Activated naive CD8-positive, alpha-beta T cell treated with anti-CD3 and anti-CD28 coated beads for 36 hours (primary cell): ENCODE measurements around the gene SMARCA4. TPM values are rescaled to one million over a fixed set of nuclear protein-coding genes. Genes with fewer than 3 reads are reported as not detected.
A peak's percentile ranks its signal among the peaks of the same experiment; 100 is the strongest.

Source experiments
- DNase-seq: peaks from one replicate; pipeline ENCODE4 v3.0.0; 2021
- H3K27ac Mint-ChIP-seq: one replicate; pipeline ENCODE4 v1.8.0; 2022; ENCODE audit warnings: mild to moderate bottlenecking, moderate library complexity, mixed read lengths
- H3K27me3 Mint-ChIP-seq: one replicate; pipeline ENCODE4 v1.8.0; 2022; ENCODE audit warnings: mild to moderate bottlenecking, mixed read lengths
- H3K36me3 Mint-ChIP-seq: one replicate; pipeline ENCODE4 v1.8.0; 2021; ENCODE audit warnings: mild to moderate bottlenecking, mixed read lengths
- H3K4me1 Mint-ChIP-seq: one replicate; pipeline ENCODE4 v1.8.0; 2021; ENCODE audit warnings: mixed read lengths
- H3K4me3 Mint-ChIP-seq: one replicate; pipeline ENCODE4 v1.8.0; 2022; ENCODE audit warnings: mild to moderate bottlenecking, moderate library complexity, mixed read lengths
- H3K9me3 Mint-ChIP-seq: one replicate; pipeline ENCODE4 v1.8.0; 2022; ENCODE audit warnings: mixed read lengths
- total RNA-seq, 2 experiments: library from RNA; stranded (reverse); gene quantifications; one replicate each; pipeline ENCODE4 v1.2.3, GENCODE V29; 2021

The SMARCA4 gene
- total RNA-seq, 2 experiments from 2014 or later, result 108 to 109 TPM

- DNase-seq, result no peak
- H3K27ac Mint-ChIP-seq, result no peak overlapping the region
- H3K9me3 Mint-ChIP-seq, result no peaks in the 10 kb centered on the region
- no peak overlapping the region for H3K4me3 Mint-ChIP-seq
- H3K36me3 Mint-ChIP-seq, result peaks cover 7% of the 10 kb centered on the region
- no peaks in the 10 kb centered on the region for H3K4me1 Mint-ChIP-seq
- no peaks in the 10 kb centered on the region for H3K27me3 Mint-ChIP-seq
Measured at GRCh38 chr19:11023710-11024109, 62.9 kb downstream of the SMARCA4 start.

DNA sequence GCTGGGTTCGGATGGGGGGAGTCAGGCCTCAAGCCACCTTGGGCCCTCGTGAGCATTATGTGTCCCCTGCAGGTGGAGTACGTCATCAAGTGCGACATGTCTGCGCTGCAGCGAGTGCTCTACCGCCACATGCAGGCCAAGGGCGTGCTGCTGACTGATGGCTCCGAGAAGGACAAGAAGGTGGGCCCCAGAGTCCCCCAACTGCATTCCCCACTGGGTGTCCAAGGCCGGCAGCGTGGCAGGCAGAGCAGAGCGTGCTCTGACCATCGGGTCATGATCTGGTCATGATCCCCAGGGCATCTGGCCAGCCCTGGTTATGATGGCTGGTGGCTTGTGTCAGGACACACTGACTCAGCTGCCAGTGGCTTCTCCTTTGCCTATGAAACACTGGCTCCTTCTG is 63.4 kb downstream of the SMARCA4 start:
- Mint-ChIP-seq H3K4me3 (no peak overlapping the region), H3K4me1 (no peaks in the 10 kb centered on the region), H3K27me3 (no peaks in the 10 kb centered on the region), H3K36me3 (peaks cover 4% of the 10 kb centered on the region), H3K9me3 (no peaks in the 10 kb centered on the region), H3K27ac (no peak overlapping the region)
- no peak for DNase-seq

DNA sequence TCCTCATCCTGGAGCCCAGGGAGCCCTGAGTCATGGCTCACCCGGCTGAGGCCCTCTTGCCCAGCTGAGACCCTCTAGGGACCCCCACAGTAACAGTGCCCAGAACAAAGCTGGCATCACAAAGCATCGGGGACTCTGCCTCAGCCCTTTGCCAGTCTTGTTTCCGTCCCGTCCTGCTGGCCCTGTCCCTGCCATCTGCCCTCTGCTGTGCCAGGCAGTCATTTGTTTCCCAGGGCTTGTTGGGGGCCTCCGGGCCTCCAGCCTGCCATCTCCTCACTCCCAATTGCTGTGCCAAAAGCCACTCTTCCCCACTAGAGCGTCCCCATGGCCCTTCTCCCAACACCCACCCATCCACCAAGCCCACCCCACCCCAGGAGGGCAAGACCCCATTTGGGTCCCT is 64.2 kb downstream of the SMARCA4 start:
- no peak for DNase-seq
- H3K4me1 Mint-ChIP-seq, result no peaks in the 10 kb centered on the region
- no peak overlapping the region for H3K4me3 Mint-ChIP-seq
- H3K9me3 Mint-ChIP-seq, result no peaks in the 10 kb centered on the region
- H3K27ac Mint-ChIP-seq, result no peak overlapping the region
- peaks cover 4% of the 10 kb centered on the region for H3K36me3 Mint-ChIP-seq
- no peaks in the 10 kb centered on the region for H3K27me3 Mint-ChIP-seq

DNA sequence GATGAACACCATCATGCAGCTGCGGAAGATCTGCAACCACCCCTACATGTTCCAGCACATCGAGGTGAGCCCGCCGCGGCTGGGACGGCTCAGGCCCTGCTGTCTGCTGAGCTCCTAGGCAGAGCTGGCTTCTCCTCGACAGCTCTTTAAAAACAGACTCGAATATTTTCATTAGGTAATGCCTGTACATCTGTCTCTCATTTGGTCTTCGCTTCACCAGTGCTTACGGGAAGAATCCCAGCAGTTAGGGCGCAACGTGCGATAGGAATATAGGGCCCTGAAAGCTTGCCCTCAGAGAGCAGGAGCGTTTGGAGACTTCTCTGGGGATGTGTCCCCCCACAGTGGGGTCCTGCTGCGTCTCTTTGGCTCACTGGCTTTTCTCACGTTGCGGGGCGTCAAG is 64.6 kb downstream of the SMARCA4 start:
- no peak overlapping the region for H3K4me3 Mint-ChIP-seq
- H3K36me3 Mint-ChIP-seq, result peaks cover 7% of the 10 kb centered on the region
- H3K27ac Mint-ChIP-seq, result no peak overlapping the region
- no peaks in the 10 kb centered on the region for H3K4me1 Mint-ChIP-seq
- H3K9me3 Mint-ChIP-seq, result no peaks in the 10 kb centered on the region
- H3K27me3 Mint-ChIP-seq, result no peaks in the 10 kb centered on the region
- no peak for DNase-seq

DNA sequence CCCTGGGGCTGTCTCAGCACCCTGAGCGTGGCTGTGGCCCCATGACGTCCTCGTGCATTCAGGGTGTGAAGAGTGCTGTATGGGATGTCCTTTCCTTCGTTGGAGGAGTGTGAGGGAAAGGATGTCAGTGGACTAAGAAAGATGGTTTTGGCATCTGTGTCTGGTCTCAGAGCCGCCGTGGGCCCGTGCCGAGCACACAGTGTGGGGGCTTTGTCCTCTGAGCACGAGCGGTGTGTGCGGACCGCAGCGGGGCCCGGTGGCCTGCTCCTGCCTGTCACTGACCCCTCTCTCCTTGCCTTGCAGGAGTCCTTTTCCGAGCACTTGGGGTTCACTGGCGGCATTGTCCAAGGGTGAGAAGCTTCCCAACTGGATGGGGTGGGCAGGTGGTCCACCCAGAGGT is 65.2 kb downstream of the SMARCA4 start:
- H3K27me3 Mint-ChIP-seq, result no peaks in the 10 kb centered on the region
- DNase-seq, result no peak
- H3K27ac Mint-ChIP-seq, result no peak overlapping the region
- H3K4me3 Mint-ChIP-seq, result no peak overlapping the region
- no peaks in the 10 kb centered on the region for H3K9me3 Mint-ChIP-seq
- no peaks in the 10 kb centered on the region for H3K4me1 Mint-ChIP-seq
- H3K36me3 Mint-ChIP-seq, result peaks cover 7% of the 10 kb centered on the region

DNA sequence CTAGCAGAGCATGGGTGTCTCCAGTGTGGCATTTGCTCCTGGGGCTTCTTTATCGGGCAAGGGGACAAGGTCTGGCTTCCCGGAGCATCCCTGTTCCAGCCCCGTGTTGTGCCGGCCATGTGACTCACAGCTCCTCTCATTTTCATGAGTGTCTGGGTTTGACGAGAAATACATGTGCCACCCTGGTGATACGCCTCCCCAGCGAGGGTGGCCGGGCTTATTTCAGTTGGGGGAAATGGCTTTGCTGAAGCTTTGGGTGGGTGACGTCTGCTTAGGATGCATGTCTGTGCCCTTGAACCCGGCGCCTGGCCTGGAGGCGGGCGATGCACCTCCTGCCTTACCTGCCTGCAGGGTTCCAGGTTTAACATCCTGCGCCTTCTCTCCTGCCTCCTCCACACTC is 66.6 kb downstream of the SMARCA4 start:
- H3K27me3 Mint-ChIP-seq, result no peaks in the 10 kb centered on the region
- H3K9me3 Mint-ChIP-seq, result no peaks in the 10 kb centered on the region
- H3K36me3 Mint-ChIP-seq, result peaks cover 11% of the 10 kb centered on the region
- H3K4me3 Mint-ChIP-seq, result no peak overlapping the region
- H3K27ac Mint-ChIP-seq, result no peak overlapping the region
- no peak for DNase-seq
- no peaks in the 10 kb centered on the region for H3K4me1 Mint-ChIP-seq

- no peak overlapping the region for H3K4me3 Mint-ChIP-seq
- no peak overlapping the region for H3K27ac Mint-ChIP-seq
Measured at GRCh38 chr19:11028146-11028545, 67.3 kb downstream of the SMARCA4 start.

GRCh38 chr19:11031421-11032070 is 70.7 kb downstream of the SMARCA4 start:
- Mint-ChIP-seq H3K27ac (no peak overlapping the region), H3K36me3 (peaks cover 20% of the 10 kb centered on the region), H3K4me3 (no peak overlapping the region), H3K27me3 (no peaks in the 10 kb centered on the region), H3K9me3 (no peaks in the 10 kb centered on the region), H3K4me1 (peaks cover 5% of the 10 kb centered on the region)
- no peak for DNase-seq

More at GRCh38 chr19:11028146-11028545, 67.3 kb downstream of the SMARCA4 start:
- no peaks in the 10 kb centered on the region for H3K27me3 Mint-ChIP-seq
- H3K4me1 Mint-ChIP-seq, result no peaks in the 10 kb centered on the region
- no peak for DNase-seq
- peaks cover 11% of the 10 kb centered on the region for H3K36me3 Mint-ChIP-seq
- no peaks in the 10 kb centered on the region for H3K9me3 Mint-ChIP-seq

GRCh38 chr19:11033251-11033650 is 72.4 kb downstream of the SMARCA4 start:
- H3K9me3 Mint-ChIP-seq, result no peaks in the 10 kb centered on the region
- no peak overlapping the region for H3K4me3 Mint-ChIP-seq
- H3K27ac Mint-ChIP-seq, result no peak overlapping the region
- H3K36me3 Mint-ChIP-seq, result peaks cover 27% of the 10 kb centered on the region
- peaks cover 5% of the 10 kb centered on the region for H3K4me1 Mint-ChIP-seq
- DNase-seq, result no peak
- H3K27me3 Mint-ChIP-seq, result no peaks in the 10 kb centered on the region

DNA sequence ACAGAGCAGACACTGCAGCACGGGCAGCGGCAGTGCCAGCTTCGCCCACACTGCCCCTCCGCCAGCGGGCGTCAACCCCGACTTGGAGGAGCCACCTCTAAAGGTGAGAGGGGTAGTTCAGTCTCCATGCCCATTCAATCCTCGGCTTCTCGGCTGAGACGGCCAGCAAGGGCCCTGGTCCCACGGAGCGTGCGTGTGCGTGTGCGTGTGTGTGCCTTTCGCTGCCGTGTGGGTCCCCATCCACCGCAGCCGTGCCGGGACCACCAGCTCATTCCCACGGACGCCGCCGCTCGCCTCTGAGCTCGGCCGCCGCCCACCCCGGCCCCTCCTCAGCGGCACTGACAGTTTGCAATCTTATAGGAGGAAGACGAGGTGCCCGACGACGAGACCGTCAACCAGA is 72.9 kb downstream of the SMARCA4 start:
- H3K27ac Mint-ChIP-seq, result no peak overlapping the region
- H3K4me3 Mint-ChIP-seq, result no peak overlapping the region
- H3K27me3 Mint-ChIP-seq, result no peaks in the 10 kb centered on the region
- peaks cover 29% of the 10 kb centered on the region for H3K36me3 Mint-ChIP-seq
- peaks cover 5% of the 10 kb centered on the region for H3K4me1 Mint-ChIP-seq
- no peak for DNase-seq
- H3K9me3 Mint-ChIP-seq, result no peaks in the 10 kb centered on the region

GRCh38 chr19:11034449-11035213 is 73.8 kb downstream of the SMARCA4 start:
- Mint-ChIP-seq H3K9me3 (no peaks in the 10 kb centered on the region), H3K4me3 (no peak overlapping the region), H3K36me3 (peaks cover 29% of the 10 kb centered on the region), H3K27me3 (no peaks in the 10 kb centered on the region), H3K27ac (peak overlapping the region; percentile 19), H3K4me1 (peaks cover 5% of the 10 kb centered on the region)
- no peak for DNase-seq

DNA sequence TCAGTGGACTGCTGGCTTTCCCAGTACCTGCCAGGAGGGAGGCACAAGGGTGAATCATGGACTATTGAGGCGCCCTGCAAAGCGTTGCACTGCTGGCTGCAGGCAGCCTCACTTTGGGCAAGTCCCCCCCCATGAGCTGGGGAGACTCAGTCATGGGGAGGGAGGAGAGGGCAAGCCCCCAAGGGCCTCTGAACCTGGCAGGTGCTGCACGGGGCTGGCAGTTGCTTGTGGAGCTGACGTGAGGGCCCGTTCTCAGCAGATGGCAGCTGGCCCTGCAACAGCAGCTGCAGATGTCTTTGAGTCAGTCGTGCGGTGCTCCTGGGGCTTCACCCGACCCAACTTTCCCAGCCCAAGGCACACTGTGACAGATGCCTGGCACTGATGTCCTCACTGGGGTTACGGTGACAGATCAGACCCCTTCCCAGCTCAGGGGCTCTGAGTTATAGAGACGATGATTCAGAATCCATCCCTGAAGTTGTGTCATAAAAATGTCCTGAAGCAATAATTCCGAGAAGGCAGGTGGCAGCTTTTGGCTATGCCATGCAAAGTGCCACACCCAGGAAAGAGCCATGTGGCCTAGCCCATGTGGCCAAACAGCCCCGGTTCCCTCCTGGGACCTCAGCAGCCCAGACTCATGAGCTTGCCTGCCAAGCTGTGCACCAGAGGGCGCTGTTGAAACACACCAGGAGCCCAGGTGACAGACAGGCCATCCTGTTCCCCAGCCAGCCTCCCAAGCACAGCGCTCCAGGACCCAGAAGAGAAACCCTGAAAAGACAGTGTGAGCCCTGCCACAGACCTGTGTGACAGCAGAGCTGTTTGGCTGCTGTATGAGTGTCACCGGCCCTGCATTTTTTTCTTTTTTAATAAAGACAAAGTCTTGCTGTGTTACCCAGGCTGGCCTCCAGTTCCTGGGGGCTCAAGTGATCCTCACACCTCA is 74.9 kb downstream of the SMARCA4 start:
- no peaks in the 10 kb centered on the region for H3K9me3 Mint-ChIP-seq
- peaks cover 27% of the 10 kb centered on the region for H3K36me3 Mint-ChIP-seq
- peaks cover 5% of the 10 kb centered on the region for H3K4me1 Mint-ChIP-seq
- no peak overlapping the region for H3K4me3 Mint-ChIP-seq
- H3K27me3 Mint-ChIP-seq, result no peaks in the 10 kb centered on the region
- peak overlapping the region; percentile 20 for H3K27ac Mint-ChIP-seq
- peak; percentile 81 for DNase-seq

GRCh38 chr19:11038511-11038910 is 77.7 kb downstream of the SMARCA4 start:
- peaks cover 33% of the 10 kb centered on the region for H3K36me3 Mint-ChIP-seq
- no peaks in the 10 kb centered on the region for H3K27me3 Mint-ChIP-seq
- no peak for DNase-seq
- no peak overlapping the region for H3K4me3 Mint-ChIP-seq
- peaks cover 5% of the 10 kb centered on the region for H3K4me1 Mint-ChIP-seq
- H3K9me3 Mint-ChIP-seq, result no peaks in the 10 kb centered on the region
- H3K27ac Mint-ChIP-seq, result no peak overlapping the region

GRCh38 chr19:11041194-11041593 is 80.4 kb downstream of the SMARCA4 start:
- peaks cover 27% of the 10 kb centered on the region for H3K36me3 Mint-ChIP-seq
- H3K27me3 Mint-ChIP-seq, result no peaks in the 10 kb centered on the region
- DNase-seq, result no peak
- no peaks in the 10 kb centered on the region for H3K9me3 Mint-ChIP-seq
- no peak overlapping the region for H3K4me3 Mint-ChIP-seq
- no peaks in the 10 kb centered on the region for H3K4me1 Mint-ChIP-seq
- no peak overlapping the region for H3K27ac Mint-ChIP-seq

- Mint-ChIP-seq H3K9me3 (no peaks in the 10 kb centered on the region), H3K36me3 (peaks cover 31% of the 10 kb centered on the region), H3K4me1 (peaks cover 2% of the 10 kb centered on the region), H3K27ac (no peak overlapping the region), H3K27me3 (no peaks in the 10 kb centered on the region), H3K4me3 (no peak overlapping the region)
- DNase-seq, result no peak
Measured at GRCh38 chr19:11041966-11042627, 81.3 kb downstream of the SMARCA4 start.
